ENCODE data around the gene OPCML.

Gene OPCML

GRCh38 chr11:132686886-132687285 lies 845.4 kb downstream of the OPCML start:
- no peak for DNase-seq

DNA sequence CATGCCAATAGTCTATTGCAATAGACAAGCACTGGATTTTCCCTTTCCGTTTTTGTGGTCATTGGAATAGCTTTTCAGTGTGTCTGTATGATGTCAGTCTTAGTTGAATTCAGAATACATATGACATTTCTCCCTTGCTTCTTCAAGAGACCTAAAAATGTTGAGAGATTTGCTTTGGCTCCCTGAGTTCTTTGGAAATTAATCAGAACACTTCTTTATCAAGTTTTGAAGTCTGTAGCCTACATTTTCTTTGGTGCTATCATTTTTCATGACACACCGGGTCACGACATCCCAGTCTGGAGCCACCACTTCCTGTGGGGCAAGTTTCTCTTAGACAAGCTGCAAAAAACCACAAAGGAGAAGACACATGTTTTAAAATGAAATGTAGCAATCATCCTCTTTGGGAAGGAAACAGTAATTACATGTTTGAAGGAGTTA lies 847.1 kb downstream of the OPCML start:
- DNase-seq, result no peak

DNA sequence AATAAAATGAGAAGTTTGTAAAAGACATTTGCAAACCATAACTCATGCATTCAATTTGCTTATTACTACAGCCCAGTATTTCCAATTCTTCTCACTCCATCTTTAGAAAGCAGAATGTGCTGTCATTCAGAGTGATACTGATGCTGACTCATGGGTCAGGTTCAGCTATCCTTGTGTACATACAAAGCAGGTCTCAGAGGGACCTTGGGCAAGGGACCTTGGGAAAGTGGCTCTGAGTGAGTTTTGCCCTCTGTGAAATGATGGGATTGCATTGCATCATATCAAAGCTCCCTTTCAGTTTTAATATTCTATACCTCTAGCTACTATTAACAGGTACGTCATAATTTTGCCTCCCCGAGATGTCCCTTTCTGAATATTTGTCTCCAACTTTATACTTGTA lies 848.7 kb downstream of the OPCML start:
- DNase-seq, result no peak

- no peak for DNase-seq
Measured at GRCh38 chr11:132681971-132682370, 850.3 kb downstream of the OPCML start.

DNA sequence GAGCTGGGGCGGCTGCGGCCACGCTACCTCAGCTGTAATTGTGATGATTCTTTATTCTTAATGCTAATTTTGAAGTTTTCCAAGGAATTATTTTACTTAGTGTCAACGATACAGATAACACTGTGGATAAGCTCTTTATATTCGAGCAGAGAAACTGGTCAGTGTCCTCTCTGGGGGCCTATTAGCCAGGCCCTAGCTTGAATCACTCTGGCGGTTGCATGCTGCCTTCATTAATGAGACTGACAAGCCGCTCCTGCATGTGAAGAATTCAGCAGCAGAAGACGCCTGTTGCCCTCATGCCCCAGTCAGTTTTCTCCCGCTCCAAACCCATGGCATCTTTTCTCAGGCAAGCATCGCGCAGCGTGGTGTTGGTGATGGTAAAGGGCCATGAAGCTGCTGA lies 851.7 kb downstream of the OPCML start:
- no peak for DNase-seq

DNA sequence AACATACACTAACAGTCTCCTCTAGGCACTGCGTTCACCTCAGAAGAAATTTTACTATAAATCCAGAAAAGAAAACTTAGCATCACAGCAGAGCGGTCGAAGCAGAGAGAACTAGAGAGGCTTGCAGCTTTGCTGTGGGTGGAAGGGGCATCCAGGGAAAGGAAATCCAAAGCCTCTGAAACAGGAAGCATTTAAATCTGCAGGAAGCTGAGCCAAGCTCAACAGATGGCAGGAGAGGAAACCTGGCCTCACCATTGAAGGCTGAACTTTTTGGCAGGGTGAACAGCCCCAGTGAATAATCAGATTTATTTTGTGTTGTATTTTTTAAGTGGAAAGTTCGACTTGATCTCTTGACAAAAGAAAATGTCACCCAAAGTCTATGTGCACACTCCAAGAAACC lies 858.1 kb downstream of the OPCML start:
- DNase-seq, result no peak

- no peak for DNase-seq
Measured at GRCh38 chr11:132671851-132672370, 860.4 kb downstream of the OPCML start.

DNA sequence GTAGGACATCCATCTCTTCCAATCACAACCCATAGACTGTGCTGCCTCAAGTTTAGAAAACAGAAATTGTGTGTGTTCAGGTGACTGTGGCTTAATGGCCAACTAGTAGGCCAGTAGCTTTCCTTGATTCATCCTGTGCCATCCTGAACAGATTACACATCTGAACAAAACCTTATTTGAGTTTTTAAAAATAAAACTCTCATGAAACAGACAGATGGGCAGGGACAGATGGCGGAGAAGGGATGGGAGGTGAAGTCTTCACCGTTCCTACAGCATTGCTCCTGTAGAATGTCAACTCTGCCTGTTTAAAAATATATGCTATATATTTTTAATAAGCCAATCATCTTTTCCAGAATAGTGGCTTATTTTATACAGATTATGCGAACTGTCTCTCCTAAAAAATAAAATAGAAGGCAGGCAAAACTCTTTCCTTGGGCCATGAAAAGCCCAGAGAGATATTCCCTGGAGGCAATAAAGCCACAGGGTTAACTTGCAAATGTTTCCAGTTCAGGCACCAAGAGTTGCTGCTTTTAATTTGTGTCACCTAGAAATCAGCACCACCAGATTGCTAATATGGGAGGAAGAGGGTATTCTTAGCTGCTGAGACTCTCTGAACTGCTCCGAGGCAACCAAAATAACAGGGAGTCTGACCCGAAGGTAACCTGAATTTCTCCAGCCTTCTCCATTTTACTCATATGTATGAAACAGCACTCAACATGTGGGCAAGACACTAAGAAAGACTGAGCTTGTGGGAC lies 861.2 kb downstream of the OPCML start:
- DNase-seq, result no peak

DNA sequence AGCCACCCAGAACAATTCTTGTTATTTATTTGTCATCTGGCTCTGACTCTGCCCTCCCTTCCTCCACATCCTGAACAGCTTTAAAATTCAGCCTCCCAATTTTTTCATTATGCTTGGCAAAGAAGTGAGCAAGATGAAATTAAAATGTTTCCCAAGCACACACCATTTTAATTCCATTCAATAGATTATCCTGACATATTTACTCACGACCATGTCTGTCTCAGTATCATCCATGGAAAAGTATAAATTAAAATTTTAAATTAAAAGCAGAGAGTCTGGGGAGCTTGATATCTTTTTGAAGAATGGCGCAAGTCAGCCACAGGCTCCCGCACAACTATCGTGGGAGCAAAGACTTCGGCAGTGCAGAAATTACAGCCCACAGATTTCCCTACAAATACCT lies 862.4 kb downstream of the OPCML start:
- no peak for DNase-seq

DNA sequence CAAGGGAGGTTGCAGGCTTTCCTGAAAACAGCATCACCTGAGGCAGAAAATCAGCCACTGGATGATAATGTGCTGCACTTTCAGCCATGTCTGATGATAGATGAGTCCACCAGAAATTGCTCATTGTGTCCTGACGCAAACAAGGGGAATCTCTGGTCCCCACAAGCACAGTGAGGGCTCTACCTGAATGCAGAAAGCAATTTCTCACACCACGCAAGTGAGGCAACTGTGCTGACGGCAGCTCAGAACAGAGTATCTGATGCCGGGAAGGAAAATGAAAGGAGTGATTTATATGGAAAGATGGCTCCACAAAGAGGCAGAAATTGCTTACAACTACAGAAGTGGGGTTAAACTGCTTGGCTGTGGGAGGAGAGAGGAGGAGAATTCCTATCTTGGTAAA lies 867.1 kb downstream of the OPCML start:
- no peak for DNase-seq

- no peak for DNase-seq
Measured at GRCh38 chr11:132658696-132659095, 873.6 kb downstream of the OPCML start.

DNA sequence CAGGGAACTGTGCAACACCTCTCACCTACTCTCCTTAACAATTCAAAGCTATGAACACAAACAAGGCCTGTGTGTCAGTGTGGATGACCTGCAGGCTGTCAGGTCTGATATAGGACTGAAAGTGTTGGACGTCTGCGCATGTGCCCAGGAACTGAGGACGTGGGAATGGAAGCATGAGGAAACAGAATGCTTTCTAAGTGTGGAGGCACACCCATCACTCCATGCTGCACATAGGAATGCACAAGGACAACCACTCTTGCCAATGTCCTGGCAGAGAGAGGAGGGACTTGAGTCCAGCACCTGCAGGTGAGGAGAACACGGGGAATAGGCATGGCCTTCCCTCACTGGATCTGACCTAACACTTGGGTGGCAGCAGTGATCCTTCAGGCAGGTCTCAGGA lies 874.3 kb downstream of the OPCML start:
- DNase-seq, result no peak

GRCh38 chr11:132655187-132655855 lies 877.0 kb downstream of the OPCML start:
- DNase-seq, result no peak

DNA sequence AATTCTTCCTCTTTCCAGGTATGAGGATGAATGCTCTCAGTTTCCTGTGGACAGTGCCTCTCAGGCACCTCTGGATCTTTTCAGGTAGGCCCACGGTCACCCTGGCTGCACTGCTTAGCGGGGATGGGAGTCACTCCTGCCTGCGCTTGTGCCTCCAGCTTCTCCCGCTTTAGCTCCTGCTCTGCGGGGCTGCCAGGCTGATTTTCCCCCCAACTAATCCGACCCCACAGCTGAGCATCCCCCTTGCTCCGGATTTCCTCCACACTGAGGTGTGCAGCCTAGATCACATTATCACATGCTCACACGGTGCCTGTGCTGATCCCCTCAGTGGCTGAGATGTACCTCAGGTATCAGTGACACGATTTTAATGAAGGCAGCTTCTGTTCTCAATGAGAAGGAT lies 879.1 kb downstream of the OPCML start:
- DNase-seq, result no peak

GRCh38 chr11:132650969-132651720 lies 881.2 kb downstream of the OPCML start:
- DNase-seq, result no peak

DNA sequence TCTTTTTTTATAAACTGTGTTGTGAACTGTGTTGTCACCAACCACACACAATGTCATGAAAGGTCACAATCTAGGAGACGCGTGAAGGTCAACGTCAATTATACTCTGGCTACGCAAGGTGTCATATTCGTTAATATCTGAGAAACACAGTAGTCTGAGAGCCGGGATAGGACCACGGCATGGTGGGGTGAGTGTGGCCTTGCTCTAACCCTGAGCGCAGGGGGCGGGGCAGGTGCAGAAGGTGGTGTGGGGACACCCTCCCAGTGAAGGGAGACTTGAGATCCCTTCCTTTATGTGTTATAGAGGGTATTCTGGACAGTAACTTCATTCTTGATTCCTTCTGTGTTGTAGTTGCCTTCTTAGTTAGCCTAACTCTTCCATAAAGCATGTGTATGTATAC lies 883.0 kb downstream of the OPCML start:
- no peak for DNase-seq

GRCh38 chr11:132648851-132649250 lies 883.5 kb downstream of the OPCML start:
- no peak for DNase-seq

DNA sequence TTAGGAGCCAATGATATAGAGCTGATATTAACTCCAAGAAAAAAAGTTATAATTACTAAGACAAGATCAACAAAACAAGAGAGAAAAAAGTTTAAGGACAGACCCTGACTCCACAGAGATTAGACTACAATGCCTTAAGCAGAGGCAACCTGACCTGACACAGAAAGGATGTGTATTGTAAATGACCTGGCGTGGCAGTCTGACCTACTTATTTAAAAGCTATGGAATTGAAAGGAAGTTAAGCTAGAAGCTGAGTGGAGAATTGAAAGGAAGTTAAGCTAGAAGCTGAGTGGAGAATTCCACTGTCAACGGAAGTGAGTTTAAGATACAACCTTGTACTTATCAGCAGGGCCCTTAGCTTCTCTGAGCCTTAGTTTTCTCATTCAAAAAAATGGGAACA lies 885.4 kb downstream of the OPCML start:
- no peak for DNase-seq

GRCh38 chr11:132644520-132645239 lies 887.6 kb downstream of the OPCML start:
- no peak for DNase-seq

DNA sequence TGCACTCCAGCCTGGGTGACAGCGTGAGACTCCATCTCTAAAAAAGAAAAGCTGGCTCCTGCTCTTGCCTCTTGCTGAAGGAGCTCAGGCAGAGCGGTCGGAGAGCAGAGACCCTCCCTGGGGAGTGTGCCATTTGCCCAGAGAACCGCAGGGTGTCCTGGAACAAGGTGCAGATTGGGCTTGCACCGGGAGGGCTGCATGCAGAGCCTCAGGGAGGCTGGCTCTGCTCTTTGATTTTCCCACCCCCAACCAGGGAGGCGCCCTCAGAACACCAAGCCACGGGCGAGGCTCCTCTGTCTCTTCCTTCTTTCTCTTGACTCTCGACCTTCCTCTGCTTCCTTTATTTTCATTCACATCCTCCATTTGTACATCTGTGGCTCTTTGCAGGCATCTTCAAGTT lies 889.1 kb downstream of the OPCML start:
- no peak for DNase-seq

DNA sequence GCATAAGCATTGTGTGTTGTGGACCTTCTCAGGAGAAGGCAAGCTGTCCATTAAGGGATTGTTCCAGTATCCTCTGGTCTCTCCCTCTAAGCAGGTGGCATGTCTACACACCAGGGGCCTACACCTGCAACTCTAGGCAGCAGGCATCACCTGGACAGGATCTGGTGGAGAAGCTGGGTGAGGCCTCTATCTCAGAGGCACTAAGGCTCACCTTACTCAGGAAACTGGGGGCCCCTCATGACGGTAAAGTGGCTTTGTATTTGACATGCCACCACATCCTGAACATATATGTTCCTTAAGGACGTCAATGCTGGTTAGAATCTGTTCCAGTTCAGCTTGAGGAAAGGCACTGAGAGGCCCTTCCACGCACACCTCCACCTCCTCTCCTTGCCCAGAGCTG lies 891.3 kb downstream of the OPCML start:
- no peak for DNase-seq

DNA sequence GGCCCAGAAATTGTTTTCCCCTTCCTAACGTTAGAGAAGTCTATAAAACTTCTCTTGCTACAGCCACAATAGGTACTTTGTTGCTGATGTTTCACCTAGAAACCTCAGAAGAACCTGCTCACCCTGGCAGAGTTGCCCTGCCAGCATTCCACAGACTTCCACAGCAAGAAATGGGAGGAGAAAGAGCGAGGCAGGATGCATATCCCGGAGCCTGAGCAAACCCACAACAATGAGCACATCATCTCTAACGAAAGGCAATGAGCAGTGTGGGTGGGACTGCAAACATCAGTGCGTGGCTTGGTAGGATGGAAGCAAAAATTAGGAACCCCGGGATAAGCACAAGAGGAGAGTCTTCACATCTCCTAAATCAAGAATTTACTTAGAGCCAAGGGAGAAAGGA lies 892.3 kb downstream of the OPCML start:
- no peak for DNase-seq

DNA sequence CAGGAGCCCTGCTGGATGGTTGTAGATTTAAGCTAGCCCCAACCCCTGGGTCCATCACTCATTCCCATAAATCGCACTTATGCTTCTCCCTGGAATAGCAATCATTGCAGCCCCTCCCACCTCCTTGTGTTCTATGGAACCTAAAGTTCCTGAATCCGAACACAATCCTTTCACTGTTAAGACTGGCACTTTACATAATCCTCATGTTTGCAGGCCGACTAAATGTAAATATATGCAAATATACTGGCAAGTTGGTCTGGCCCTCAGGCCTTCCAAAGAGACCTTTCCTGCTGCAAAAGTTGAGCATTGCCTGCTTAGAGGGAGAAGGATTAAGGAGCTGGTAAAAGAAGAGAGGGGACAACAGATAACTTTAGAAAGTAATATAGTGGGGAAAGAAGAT lies 892.9 kb downstream of the OPCML start:
- DNase-seq, result no peak

All from activated T-cell treated with anti-CD3 and anti-CD28 coated beads, Interleukin-2, amount 50 U/mL, for 1 hour (primary cell).